Measurements from ENCODE around the gene URI1. TPM values are rescaled to one million over a fixed set of nuclear protein-coding genes. Genes with fewer than 3 reads are reported as not detected.
"Not testable (repeated sequence)": the region's sequence is repeated elsewhere in the genome, so short reads cannot be mapped to it uniquely, and the experiment has no call there.

Gene URI1
- polyA plus RNA-seq (2013, experiment 1 of 2): 50.6 TPM
- 58.2 TPM for polyA plus RNA-seq (2013, experiment 2 of 2)

- 0 to 2% methylated on average over 29 to 45 of the region's 59 CpGs for WGBS, 2 experiments (ENCODE audit: insufficient coverage in 2 of 2)
- H3K4me1 ChIP-seq (ENCODE audit: control insufficient read depth, insufficient read depth, low read length, poor library complexity, severe bottlenecking): peaks cover 2% of the 10 kb centered on the region
Measured at GRCh38 chr19:29941828-29942403, at the start of gene URI1. Gene URI1, plus strand, starts transcription at chr19:29942239. Its CDS starts 309 bp downstream, at chr19:29942548.

GRCh38 chr19:29893606-29894284 lies 48.3 kb upstream of the URI1 start:
- H3K36me3 ChIP-seq (ENCODE audit: control insufficient read depth, insufficient read depth, low read length): no peaks in the 10 kb centered on the region

More at GRCh38 chr19:29941828-29942403, at the start of gene URI1:
- Histone ChIP-seq H3K27ac (ENCODE audit: low read depth, low read length, severe bottlenecking) (peak within 1 kb of the TSS; percentile 76), H3K4me3 (ENCODE audit: extremely low read depth, insufficient read depth, low read length, poor library complexity, severe bottlenecking) (peak within 1 kb of the TSS; percentile 70), H3K36me3 (ENCODE audit: control insufficient read depth, insufficient read depth, low read length) (peaks cover 3% of the 10 kb centered on the region), H3K9me3 (ENCODE audit: control insufficient read depth, low read length) (peaks cover 2% of the 10 kb centered on the region)

GRCh38 chr19:29896802-29897201 lies 45.2 kb upstream of the URI1 start:
- no peaks in the 10 kb centered on the region for H3K4me1 ChIP-seq (ENCODE audit: control insufficient read depth, insufficient read depth, low read length, poor library complexity, severe bottlenecking)
- no peaks in the 10 kb centered on the region for H3K36me3 ChIP-seq (ENCODE audit: control insufficient read depth, insufficient read depth, low read length)
- no peaks in the 10 kb centered on the region for H3K9me3 ChIP-seq (ENCODE audit: control insufficient read depth, low read length)
- 86 to 91% methylated on average over 1 to 2 of the region's 6 CpGs for WGBS, 2 experiments (ENCODE audit: insufficient coverage in 2 of 2)
- no peak overlapping the region for H3K27ac ChIP-seq (ENCODE audit: low read depth, low read length, severe bottlenecking)
- H3K4me3 ChIP-seq (ENCODE audit: extremely low read depth, insufficient read depth, low read length, poor library complexity, severe bottlenecking): no peak overlapping the region

More at GRCh38 chr19:29893606-29894284, 48.3 kb upstream of the URI1 start:
- Histone ChIP-seq H3K4me3 (ENCODE audit: extremely low read depth, insufficient read depth, low read length, poor library complexity, severe bottlenecking) (no peak overlapping the region), H3K27ac (ENCODE audit: low read depth, low read length, severe bottlenecking) (no peak overlapping the region), H3K4me1 (ENCODE audit: control insufficient read depth, insufficient read depth, low read length, poor library complexity, severe bottlenecking) (no peaks in the 10 kb centered on the region), H3K9me3 (ENCODE audit: control insufficient read depth, low read length) (no peaks in the 10 kb centered on the region)
- WGBS, 2 experiments (ENCODE audit: insufficient coverage in 2 of 2): 85 to 86% methylated on average over 8 to 9 of the region's 11 CpGs

GRCh38 chr19:29897466-29897865 lies 44.6 kb upstream of the URI1 start:
- no peaks in the 10 kb centered on the region for H3K9me3 ChIP-seq (ENCODE audit: control insufficient read depth, low read length)
- H3K4me3 ChIP-seq (ENCODE audit: extremely low read depth, insufficient read depth, low read length, poor library complexity, severe bottlenecking): no peak overlapping the region
- no peaks in the 10 kb centered on the region for H3K4me1 ChIP-seq (ENCODE audit: control insufficient read depth, insufficient read depth, low read length, poor library complexity, severe bottlenecking)
- H3K36me3 ChIP-seq (ENCODE audit: control insufficient read depth, insufficient read depth, low read length): no peaks in the 10 kb centered on the region
- no peak overlapping the region for H3K27ac ChIP-seq (ENCODE audit: low read depth, low read length, severe bottlenecking)
- WGBS, 2 experiments (ENCODE audit: insufficient coverage in 2 of 2): 73% methylated on average over 2 of the region's 3 CpGs; no CpG with 5 or more reads in 1 of the 2 experiments

- Histone ChIP-seq H3K27ac (ENCODE audit: low read depth, low read length, severe bottlenecking) (no peak overlapping the region), H3K36me3 (ENCODE audit: control insufficient read depth, insufficient read depth, low read length) (no peaks in the 10 kb centered on the region), H3K4me1 (ENCODE audit: control insufficient read depth, insufficient read depth, low read length, poor library complexity, severe bottlenecking) (no peaks in the 10 kb centered on the region), H3K4me3 (ENCODE audit: extremely low read depth, insufficient read depth, low read length, poor library complexity, severe bottlenecking) (no peak overlapping the region), H3K9me3 (ENCODE audit: control insufficient read depth, low read length) (no peaks in the 10 kb centered on the region)
- WGBS, 2 experiments (ENCODE audit: insufficient coverage in 2 of 2): 13 to 33% methylated on average over 1 of the region's 2 CpGs
Measured at GRCh38 chr19:29904017-29904416, 38.0 kb upstream of the URI1 start.

GRCh38 chr19:29908963-29909944 lies 32.8 kb upstream of the URI1 start:
- no peaks in the 10 kb centered on the region for H3K4me1 ChIP-seq (ENCODE audit: control insufficient read depth, insufficient read depth, low read length, poor library complexity, severe bottlenecking)
- H3K9me3 ChIP-seq (ENCODE audit: control insufficient read depth, low read length): no peaks in the 10 kb centered on the region
- 73 to 83% methylated on average over 15 to 16 of the region's 18 CpGs for WGBS, 2 experiments (ENCODE audit: insufficient coverage in 2 of 2)
- no peak overlapping the region for H3K4me3 ChIP-seq (ENCODE audit: extremely low read depth, insufficient read depth, low read length, poor library complexity, severe bottlenecking)
- H3K27ac ChIP-seq (ENCODE audit: low read depth, low read length, severe bottlenecking): no peak overlapping the region
- H3K36me3 ChIP-seq (ENCODE audit: control insufficient read depth, insufficient read depth, low read length): no peaks in the 10 kb centered on the region

GRCh38 chr19:29914933-29915332 lies 27.1 kb upstream of the URI1 start:
- Histone ChIP-seq H3K4me1 (ENCODE audit: control insufficient read depth, insufficient read depth, low read length, poor library complexity, severe bottlenecking) (no peaks in the 10 kb centered on the region), H3K36me3 (ENCODE audit: control insufficient read depth, insufficient read depth, low read length) (no peaks in the 10 kb centered on the region), H3K4me3 (ENCODE audit: extremely low read depth, insufficient read depth, low read length, poor library complexity, severe bottlenecking) (no peak overlapping the region), H3K27ac (ENCODE audit: low read depth, low read length, severe bottlenecking) (no peak overlapping the region), H3K9me3 (ENCODE audit: control insufficient read depth, low read length) (no peaks in the 10 kb centered on the region)
- 45 to 71% methylated on average over 2 of the region's 3 CpGs for WGBS, 2 experiments (ENCODE audit: insufficient coverage in 2 of 2)

GRCh38 chr19:29915832-29916231 lies 26.2 kb upstream of the URI1 start:
- 80% methylated on average over 1 of the region's 2 CpGs; no CpG with 5 or more reads in 1 of the 2 experiments for WGBS, 2 experiments (ENCODE audit: insufficient coverage in 2 of 2)

GRCh38 chr19:29917911-29918310 lies 24.1 kb upstream of the URI1 start:
- 84 to 100% methylated on average over 3 to 4 of the region's 7 CpGs for WGBS, 2 experiments (ENCODE audit: insufficient coverage in 2 of 2)
- Histone ChIP-seq H3K36me3 (ENCODE audit: control insufficient read depth, insufficient read depth, low read length) (no peaks in the 10 kb centered on the region), H3K4me3 (ENCODE audit: extremely low read depth, insufficient read depth, low read length, poor library complexity, severe bottlenecking) (no peak overlapping the region), H3K4me1 (ENCODE audit: control insufficient read depth, insufficient read depth, low read length, poor library complexity, severe bottlenecking) (no peaks in the 10 kb centered on the region), H3K9me3 (ENCODE audit: control insufficient read depth, low read length) (no peaks in the 10 kb centered on the region), H3K27ac (ENCODE audit: low read depth, low read length, severe bottlenecking) (no peak overlapping the region)

More at GRCh38 chr19:29915832-29916231, 26.2 kb upstream of the URI1 start:
- H3K4me3 ChIP-seq (ENCODE audit: extremely low read depth, insufficient read depth, low read length, poor library complexity, severe bottlenecking); H3K36me3 ChIP-seq (ENCODE audit: control insufficient read depth, insufficient read depth, low read length); H3K27ac ChIP-seq (ENCODE audit: low read depth, low read length, severe bottlenecking); H3K9me3 ChIP-seq (ENCODE audit: control insufficient read depth, low read length); H3K4me1 ChIP-seq (ENCODE audit: control insufficient read depth, insufficient read depth, low read length, poor library complexity, severe bottlenecking): not testable (repeated sequence)

- H3K4me1 ChIP-seq (ENCODE audit: control insufficient read depth, insufficient read depth, low read length, poor library complexity, severe bottlenecking): no peaks in the 10 kb centered on the region
- WGBS, 2 experiments (ENCODE audit: insufficient coverage in 2 of 2): 96 to 100% methylated on average over 2 of the region's 6 CpGs
- no peaks in the 10 kb centered on the region for H3K9me3 ChIP-seq (ENCODE audit: control insufficient read depth, low read length)
- no peak overlapping the region for H3K4me3 ChIP-seq (ENCODE audit: extremely low read depth, insufficient read depth, low read length, poor library complexity, severe bottlenecking)
- H3K36me3 ChIP-seq (ENCODE audit: control insufficient read depth, insufficient read depth, low read length): no peaks in the 10 kb centered on the region
- H3K27ac ChIP-seq (ENCODE audit: low read depth, low read length, severe bottlenecking): no peak overlapping the region
Measured at GRCh38 chr19:29918891-29919290, 23.1 kb upstream of the URI1 start.

Data from mesodermal cell (in vitro differentiated cells).